Fibroblast of pulmonary artery (primary cell): ENCODE results near the gene ZSCAN5A.
"Not testable (repeated sequence)": the region's sequence is repeated elsewhere in the genome, so short reads cannot be mapped to it uniquely, and the experiment has no call there.

Source experiments
- DNase-seq: peaks from one replicate; pipeline ENCODE4 v3.0.0-alpha.2; 2010; ENCODE audit warnings: low read depth
- H3K4me3 ChIP-seq: replicated peaks from 2 replicates; pipeline ENCODE4 v1.5.1; 2011; ENCODE audit warnings: low read depth, mild to moderate bottlenecking, control low read depth, low read length, moderate library complexity
- CTCF ChIP-seq: IDR thresholded peaks from 2 replicates; pipeline ENCODE4 v1.5.1; 2011; ENCODE audit warnings: mild to moderate bottlenecking, control low read depth, low read length, inconsistent platforms; ENCODE audit errors: missing control alignments

Gene ZSCAN5A

GRCh38 chr19:56314018-56314380, 640 bp downstream of the ZSCAN5A start:
- DNase-seq = no peak
- H3K4me3 ChIP-seq = peak overlapping the region; percentile 94
- TF ChIP-seq CTCF = no peak

GRCh38 chr19:56312787-56313657, 1.6 kb downstream of the ZSCAN5A start:
- TF ChIP-seq CTCF = no peak
- H3K4me3 ChIP-seq = no peak overlapping the region
- no peak for DNase-seq

GRCh38 chr19:56312342-56312741, 2.3 kb downstream of the ZSCAN5A start:
- H3K4me3 ChIP-seq = no peak overlapping the region
- no peak for DNase-seq
- TF ChIP-seq CTCF = no peak

GRCh38 chr19:56310462-56310861, 4.2 kb downstream of the ZSCAN5A start:
- no peak overlapping the region for H3K4me3 ChIP-seq
- no peak for TF ChIP-seq CTCF
- no peak for DNase-seq

GRCh38 chr19:56309511-56310185, 5.0 kb downstream of the ZSCAN5A start:
- no peak overlapping the region for H3K4me3 ChIP-seq
- DNase-seq = peak; percentile 40
- TF ChIP-seq CTCF = peak; percentile 72

- TF ChIP-seq CTCF = no peak
- no peak for DNase-seq
- H3K4me3 ChIP-seq = no peak overlapping the region
These were observed 5.8 kb downstream of the ZSCAN5A start for GRCh38 chr19:56308792-56309191.

- H3K4me3 ChIP-seq, DNase-seq: not testable (repeated sequence)
These were observed 7.6 kb downstream of the ZSCAN5A start for GRCh38 chr19:56307062-56307461.
